AG09319 (cell line): ENCODE measurements around the gene NKX6-2.
"Not testable (repeated sequence)": the region's sequence is repeated elsewhere in the genome, so short reads cannot be mapped to it uniquely, and the experiment has no call there.

Experiments used
- DNase-seq: peaks from one replicate; pipeline ENCODE4 v3.0.0-alpha.2; 2010; ENCODE audit warnings: low read depth; ENCODE audit errors: extremely low read depth
- CTCF ChIP-seq: IDR thresholded peaks from 2 replicates; pipeline ENCODE4 v1.5.1; 2011; ENCODE audit warnings: low read depth, mild to moderate bottlenecking, inconsistent platforms, low read length, moderate library complexity

The NKX6-2 gene

GRCh38 chr10:132828681-132829080 lies 42.7 kb upstream of the NKX6-2 start:
- no peak for DNase-seq
- TF ChIP-seq CTCF, result no peak

- TF ChIP-seq CTCF, result no peak
- DNase-seq, result no peak
Observed at GRCh38 chr10:132827861-132828539, 42.1 kb upstream of the NKX6-2 start.

DNA sequence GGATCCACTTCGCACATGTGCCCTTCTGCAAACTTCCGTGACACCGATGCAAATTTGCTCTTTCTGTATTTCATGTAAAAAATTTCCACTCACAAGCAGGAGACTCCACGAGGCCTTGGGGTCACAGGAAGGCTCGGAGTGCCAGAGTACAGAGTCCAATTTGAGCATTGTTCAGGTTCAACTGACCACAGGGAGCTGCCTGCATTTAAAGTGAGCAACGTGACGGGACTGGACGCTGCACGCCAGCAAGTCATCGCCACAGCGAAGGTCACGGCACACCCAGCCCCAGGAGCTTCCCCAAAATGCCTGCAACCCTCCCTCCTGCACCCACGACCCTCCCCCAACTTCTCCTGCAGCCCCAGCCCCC lies 41.5 kb upstream of the NKX6-2 start:
- DNase-seq, result no peak
- no peak for TF ChIP-seq CTCF

- no peak for DNase-seq
- TF ChIP-seq CTCF, result no peak
Observed at GRCh38 chr10:132826524-132827422, 40.8 kb upstream of the NKX6-2 start.

- not testable (repeated sequence) for DNase-seq
Observed at GRCh38 chr10:132825783-132826523, 40.0 kb upstream of the NKX6-2 start.

GRCh38 chr10:132820056-132820455 lies 34.1 kb upstream of the NKX6-2 start:
- no peak for DNase-seq
- no peak for TF ChIP-seq CTCF

GRCh38 chr10:132817701-132818211 lies 31.8 kb upstream of the NKX6-2 start:
- TF ChIP-seq CTCF, result no peak
- DNase-seq, result no peak
